ENCODE measurements around the gene CYP2C18.

GRCh38 chr10:94710578-94710977, 27.0 kb downstream of the CYP2C18 start:
- TF ChIP-seq CTCF (IDR thresholded peaks at IDR 0.05) (no peak), POLR2AphosphoS5 (IDR thresholded peaks at IDR 0.05; ENCODE audit: insufficient read depth in 1 of 2, low read depth in 1 of 2) (no peak)

All from vagina (tissue), 2 donors.